ENCODE results near the gene EHD1. TPM values are rescaled to one million over a fixed set of nuclear protein-coding genes. Genes with fewer than 3 reads are reported as not detected.

Gene EHD1
- polyA plus RNA-seq, 2 donors = 16.1 to 28.7 TPM

- Histone ChIP-seq H3K9me3 (ENCODE audit: control insufficient read depth in 2 of 2, insufficient read depth in 1 of 2, low read depth in 1 of 2, low read length in 1 of 2) (no peaks in the 10 kb centered on the region), H3K36me3 (ENCODE audit: control insufficient read depth in 2 of 2, insufficient read depth in 2 of 2, low read length in 1 of 2) (no peaks in the 10 kb centered on the region), H3K4me1 (ENCODE audit: control insufficient read depth in 2 of 2, insufficient read depth in 2 of 2, low read length in 1 of 2) (peaks cover 4 to 12% of the 10 kb centered on the region in 2 donors), H3K27ac (ENCODE audit: low read depth in 2 of 2, low read length in 1 of 2) (no peak overlapping the region), H3K4me3 (ENCODE audit: low read depth in 1 of 2, low read length in 2 of 2) (no peak overlapping the region), H3K27me3 (ENCODE audit: control insufficient read depth in 1 of 2, insufficient read depth in 2 of 2, low read length in 2 of 2) (no peaks in the 10 kb centered on the region)
- 83 to 88% methylated on average over 8 of the region's 8 CpGs for WGBS, 2 donors
These were observed 41.2 kb upstream of the EHD1 start for GRCh38 chr11:64919627-64920026.

- peak overlapping the region in 1 of 2 donors; percentile 40 for H3K27ac ChIP-seq (ENCODE audit: low read depth in 2 of 2, low read length in 1 of 2)
- H3K4me1 ChIP-seq (ENCODE audit: control insufficient read depth in 2 of 2, insufficient read depth in 2 of 2, low read length in 1 of 2) = peaks cover 4 to 6% of the 10 kb centered on the region in 2 donors
- no peaks in the 10 kb centered on the region for H3K27me3 ChIP-seq (ENCODE audit: control insufficient read depth in 1 of 2, insufficient read depth in 2 of 2, low read length in 2 of 2)
- H3K9me3 ChIP-seq (ENCODE audit: control insufficient read depth in 2 of 2, insufficient read depth in 1 of 2, low read depth in 1 of 2, low read length in 1 of 2) = no peaks in the 10 kb centered on the region
- 16 to 23% methylated on average over 4 of the region's 4 CpGs for WGBS, 2 donors
- peak overlapping the region in 1 of 2 donors; percentile 92 for H3K4me3 ChIP-seq (ENCODE audit: low read depth in 1 of 2, low read length in 2 of 2)
- peaks cover 0 to 12% of the 10 kb centered on the region in 2 donors for H3K36me3 ChIP-seq (ENCODE audit: control insufficient read depth in 2 of 2, insufficient read depth in 2 of 2, low read length in 1 of 2)
These were observed 39.6 kb upstream of the EHD1 start for GRCh38 chr11:64918017-64918416.

- H3K4me1 ChIP-seq (ENCODE audit: control insufficient read depth in 2 of 2, insufficient read depth in 2 of 2, low read length in 1 of 2) = peaks cover 4 to 6% of the 10 kb centered on the region in 2 donors
- H3K36me3 ChIP-seq (ENCODE audit: control insufficient read depth in 2 of 2, insufficient read depth in 2 of 2, low read length in 1 of 2) = peaks cover 0 to 16% of the 10 kb centered on the region in 2 donors
- H3K27ac ChIP-seq (ENCODE audit: low read depth in 2 of 2, low read length in 1 of 2) = peak overlapping the region; percentile 70 to 71
- H3K9me3 ChIP-seq (ENCODE audit: control insufficient read depth in 2 of 2, insufficient read depth in 1 of 2, low read depth in 1 of 2, low read length in 1 of 2) = no peaks in the 10 kb centered on the region
- no peaks in the 10 kb centered on the region for H3K27me3 ChIP-seq (ENCODE audit: control insufficient read depth in 1 of 2, insufficient read depth in 2 of 2, low read length in 2 of 2)
- 6 to 11% methylated on average over 6 of the region's 6 CpGs for WGBS, 2 donors
- peak overlapping the region in 1 of 2 donors; percentile 92 for H3K4me3 ChIP-seq (ENCODE audit: low read depth in 1 of 2, low read length in 2 of 2)
These were observed 39.2 kb upstream of the EHD1 start for GRCh38 chr11:64917663-64917995.

- Histone ChIP-seq H3K4me1 (ENCODE audit: control insufficient read depth in 2 of 2, insufficient read depth in 2 of 2, low read length in 1 of 2) (peaks cover 4 to 6% of the 10 kb centered on the region in 2 donors), H3K27ac (ENCODE audit: low read depth in 2 of 2, low read length in 1 of 2) (peak within 1 kb of the TSS; percentile 71 to 88), H3K36me3 (ENCODE audit: control insufficient read depth in 2 of 2, insufficient read depth in 2 of 2, low read length in 1 of 2) (peaks cover 4 to 20% of the 10 kb centered on the region in 2 donors), H3K27me3 (ENCODE audit: control insufficient read depth in 1 of 2, insufficient read depth in 2 of 2, low read length in 2 of 2) (no peaks in the 10 kb centered on the region), H3K4me3 (ENCODE audit: low read depth in 1 of 2, low read length in 2 of 2) (peak within 1 kb of the TSS; percentile 73 to 92), H3K9me3 (ENCODE audit: control insufficient read depth in 2 of 2, insufficient read depth in 1 of 2, low read depth in 1 of 2, low read length in 1 of 2) (no peaks in the 10 kb centered on the region)
- WGBS, 2 donors = 0 to 1% methylated on average over 55 to 57 of the region's 57 CpGs
These were observed 38.6 kb upstream of the EHD1 start, which contains the start of gene ATG2A for GRCh38 chr11:64916775-64917662. TSS of gene ATG2A (minus strand) at chr11:64917209. CDS start at chr11:64917135, 74 bp downstream.

DNA sequence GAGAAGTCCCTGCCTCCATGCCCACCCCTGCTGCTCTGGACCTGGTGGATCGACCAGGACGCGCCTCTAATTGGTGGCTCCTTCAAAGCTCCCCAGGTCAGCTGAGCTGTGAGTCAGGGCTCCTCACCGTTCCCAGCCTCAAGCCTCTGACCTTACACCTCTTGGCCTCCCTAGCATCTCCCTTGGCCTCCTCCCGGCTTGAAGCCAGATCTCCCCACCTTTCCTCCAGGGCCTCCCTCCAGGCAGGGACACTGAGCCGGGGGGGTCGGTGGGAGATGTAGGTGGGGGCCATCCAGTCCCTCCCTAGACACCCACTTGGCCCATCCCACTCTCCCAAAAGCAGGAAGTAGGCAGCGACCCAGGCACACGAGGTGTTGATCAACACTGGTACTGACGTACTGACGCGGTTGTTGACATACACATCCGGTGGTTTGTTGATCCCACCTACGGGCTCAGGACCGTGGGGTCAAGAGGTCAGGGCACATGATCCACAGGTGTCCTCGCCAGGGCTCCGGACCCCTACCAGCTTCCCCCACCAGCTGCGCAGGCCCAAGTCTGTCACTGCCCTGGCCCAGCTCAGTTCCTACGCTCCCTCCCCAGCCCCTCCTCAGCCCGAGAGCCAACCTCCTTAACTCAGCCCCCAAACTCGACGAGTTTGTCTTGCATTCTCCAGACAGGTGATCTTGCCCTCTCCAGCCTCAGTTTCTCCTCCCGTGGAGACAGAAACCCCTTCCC is 37.8 kb upstream of the EHD1 start:
- Histone ChIP-seq H3K4me3 (ENCODE audit: low read depth in 1 of 2, low read length in 2 of 2) (peak overlapping the region; percentile 73 to 92), H3K9me3 (ENCODE audit: control insufficient read depth in 2 of 2, insufficient read depth in 1 of 2, low read depth in 1 of 2, low read length in 1 of 2) (no peaks in the 10 kb centered on the region), H3K27ac (ENCODE audit: low read depth in 2 of 2, low read length in 1 of 2) (peak overlapping the region; percentile 53 to 88), H3K36me3 (ENCODE audit: control insufficient read depth in 2 of 2, insufficient read depth in 2 of 2, low read length in 1 of 2) (peaks cover 9 to 27% of the 10 kb centered on the region in 2 donors), H3K27me3 (ENCODE audit: control insufficient read depth in 1 of 2, insufficient read depth in 2 of 2, low read length in 2 of 2) (no peaks in the 10 kb centered on the region), H3K4me1 (ENCODE audit: control insufficient read depth in 2 of 2, insufficient read depth in 2 of 2, low read length in 1 of 2) (peaks cover 4 to 6% of the 10 kb centered on the region in 2 donors)
- 6 to 7% methylated on average over 23 of the region's 23 CpGs for WGBS, 2 donors

GRCh38 chr11:64915376-64915887 is 37.0 kb upstream of the EHD1 start:
- Histone ChIP-seq H3K4me3 (ENCODE audit: low read depth in 1 of 2, low read length in 2 of 2) (no peak overlapping the region), H3K4me1 (ENCODE audit: control insufficient read depth in 2 of 2, insufficient read depth in 2 of 2, low read length in 1 of 2) (peaks cover 4 to 6% of the 10 kb centered on the region in 2 donors), H3K9me3 (ENCODE audit: control insufficient read depth in 2 of 2, insufficient read depth in 1 of 2, low read depth in 1 of 2, low read length in 1 of 2) (no peaks in the 10 kb centered on the region), H3K27me3 (ENCODE audit: control insufficient read depth in 1 of 2, insufficient read depth in 2 of 2, low read length in 2 of 2) (no peaks in the 10 kb centered on the region), H3K27ac (ENCODE audit: low read depth in 2 of 2, low read length in 1 of 2) (peak overlapping the region in 1 of 2 donors; percentile 88), H3K36me3 (ENCODE audit: control insufficient read depth in 2 of 2, insufficient read depth in 2 of 2, low read length in 1 of 2) (peaks cover 9 to 34% of the 10 kb centered on the region in 2 donors)
- 79% methylated on average over 7 of the region's 7 CpGs for WGBS, 2 donors

- WGBS, 2 donors = 94% methylated on average over 17 of the region's 17 CpGs
- Histone ChIP-seq H3K27ac (ENCODE audit: low read depth in 2 of 2, low read length in 1 of 2) (no peak overlapping the region), H3K36me3 (ENCODE audit: control insufficient read depth in 2 of 2, insufficient read depth in 2 of 2, low read length in 1 of 2) (peaks cover 13 to 48% of the 10 kb centered on the region in 2 donors), H3K27me3 (ENCODE audit: control insufficient read depth in 1 of 2, insufficient read depth in 2 of 2, low read length in 2 of 2) (no peaks in the 10 kb centered on the region), H3K4me3 (ENCODE audit: low read depth in 1 of 2, low read length in 2 of 2) (no peak overlapping the region), H3K9me3 (ENCODE audit: control insufficient read depth in 2 of 2, insufficient read depth in 1 of 2, low read depth in 1 of 2, low read length in 1 of 2) (no peaks in the 10 kb centered on the region), H3K4me1 (ENCODE audit: control insufficient read depth in 2 of 2, insufficient read depth in 2 of 2, low read length in 1 of 2) (peaks cover 4 to 6% of the 10 kb centered on the region in 2 donors)
These were observed 35.7 kb upstream of the EHD1 start for GRCh38 chr11:64914123-64914522.

GRCh38 chr11:64913171-64913727 is 34.8 kb upstream of the EHD1 start:
- Histone ChIP-seq H3K36me3 (ENCODE audit: control insufficient read depth in 2 of 2, insufficient read depth in 2 of 2, low read length in 1 of 2) (peaks cover 13 to 50% of the 10 kb centered on the region in 2 donors), H3K27me3 (ENCODE audit: control insufficient read depth in 1 of 2, insufficient read depth in 2 of 2, low read length in 2 of 2) (no peaks in the 10 kb centered on the region), H3K4me1 (ENCODE audit: control insufficient read depth in 2 of 2, insufficient read depth in 2 of 2, low read length in 1 of 2) (peaks cover 4 to 6% of the 10 kb centered on the region in 2 donors), H3K27ac (ENCODE audit: low read depth in 2 of 2, low read length in 1 of 2) (no peak overlapping the region), H3K9me3 (ENCODE audit: control insufficient read depth in 2 of 2, insufficient read depth in 1 of 2, low read depth in 1 of 2, low read length in 1 of 2) (no peaks in the 10 kb centered on the region), H3K4me3 (ENCODE audit: low read depth in 1 of 2, low read length in 2 of 2) (no peak overlapping the region)
- 87 to 93% methylated on average over 14 to 18 of the region's 18 CpGs for WGBS, 2 donors

- Histone ChIP-seq H3K27ac (ENCODE audit: low read depth in 2 of 2, low read length in 1 of 2) (no peak overlapping the region), H3K36me3 (ENCODE audit: control insufficient read depth in 2 of 2, insufficient read depth in 2 of 2, low read length in 1 of 2) (peaks cover 18 to 63% of the 10 kb centered on the region in 2 donors)
These were observed 33.3 kb upstream of the EHD1 start for GRCh38 chr11:64911689-64912088.

More at GRCh38 chr11:64911689-64912088, 33.3 kb upstream of the EHD1 start:
- Histone ChIP-seq H3K4me3 (ENCODE audit: low read depth in 1 of 2, low read length in 2 of 2) (no peak overlapping the region), H3K9me3 (ENCODE audit: control insufficient read depth in 2 of 2, insufficient read depth in 1 of 2, low read depth in 1 of 2, low read length in 1 of 2) (no peaks in the 10 kb centered on the region), H3K27me3 (ENCODE audit: control insufficient read depth in 1 of 2, insufficient read depth in 2 of 2, low read length in 2 of 2) (no peaks in the 10 kb centered on the region), H3K4me1 (ENCODE audit: control insufficient read depth in 2 of 2, insufficient read depth in 2 of 2, low read length in 1 of 2) (peaks cover 4 to 6% of the 10 kb centered on the region in 2 donors)
- WGBS, 2 donors = 91% methylated on average over 9 of the region's 9 CpGs
